ENCODE results near the gene KLHL26. TPM values are rescaled to one million over a fixed set of nuclear protein-coding genes. Genes with fewer than 3 reads are reported as not detected.

Gene KLHL26
- total RNA-seq, 4 donors from 2014 or later = 7.0 to 15.7 (median 7.6) TPM

DNA sequence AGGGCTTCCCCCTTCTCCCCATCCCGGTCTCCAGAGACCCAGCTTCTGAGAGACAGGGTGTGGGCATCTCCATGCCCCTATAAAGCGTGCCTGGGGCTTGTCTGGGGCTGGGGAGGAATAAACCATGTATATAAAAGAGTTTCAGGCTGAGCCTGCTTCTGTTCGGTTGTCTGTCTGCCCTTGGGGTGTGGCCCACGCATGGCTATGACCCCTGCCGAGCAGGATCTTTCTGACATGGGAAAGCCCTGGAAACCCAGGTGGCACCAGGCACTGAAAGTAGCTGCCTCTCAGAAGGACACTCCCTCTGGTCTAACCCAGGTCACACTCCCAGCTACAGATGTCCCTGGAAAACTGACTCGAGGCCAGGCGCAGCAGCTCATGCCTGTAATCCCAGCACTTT, 15.9 kb upstream of the KLHL26 start:
- TF ChIP-seq, protein P1, sequence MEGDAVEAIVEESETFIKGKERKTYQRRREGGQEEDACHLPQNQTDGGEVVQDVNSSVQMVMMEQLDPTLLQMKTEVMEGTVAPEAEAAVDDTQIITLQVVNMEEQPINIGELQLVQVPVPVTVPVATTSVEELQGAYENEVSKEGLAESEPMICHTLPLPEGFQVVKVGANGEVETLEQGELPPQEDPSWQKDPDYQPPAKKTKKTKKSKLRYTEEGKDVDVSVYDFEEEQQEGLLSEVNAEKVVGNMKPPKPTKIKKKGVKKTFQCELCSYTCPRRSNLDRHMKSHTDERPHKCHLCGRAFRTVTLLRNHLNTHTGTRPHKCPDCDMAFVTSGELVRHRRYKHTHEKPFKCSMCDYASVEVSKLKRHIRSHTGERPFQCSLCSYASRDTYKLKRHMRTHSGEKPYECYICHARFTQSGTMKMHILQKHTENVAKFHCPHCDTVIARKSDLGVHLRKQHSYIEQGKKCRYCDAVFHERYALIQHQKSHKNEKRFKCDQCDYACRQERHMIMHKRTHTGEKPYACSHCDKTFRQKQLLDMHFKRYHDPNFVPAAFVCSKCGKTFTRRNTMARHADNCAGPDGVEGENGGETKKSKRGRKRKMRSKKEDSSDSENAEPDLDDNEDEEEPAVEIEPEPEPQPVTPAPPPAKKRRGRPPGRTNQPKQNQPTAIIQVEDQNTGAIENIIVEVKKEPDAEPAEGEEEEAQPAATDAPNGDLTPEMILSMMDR (IDR thresholded peaks at IDR 0.05) = no peak
- TF ChIP-seq EP300 (IDR thresholded peaks at IDR 0.05; ENCODE audit: low read depth) = no peak
- TF ChIP-seq POLR2AphosphoS5 (IDR thresholded peaks at IDR 0.05) = no peak
- no peak for TF ChIP-seq POLR2A (IDR thresholded peaks at IDR 0.05)
- WGBS, 2 donors (ENCODE audit: low coverage in 1 of 2) = 71% methylated on average over 7 of the region's 7 CpGs; no CpG with 5 or more reads in 1 of the 2 donors
- no peak for DNase-seq
- Histone ChIP-seq H3K27me3 (peaks cover 23% of the 10 kb centered on the region), H3K4me1 (no peaks in the 10 kb centered on the region), H3K4me3 (no peak overlapping the region), H3K27ac (no peak overlapping the region), H3K36me3 (no peaks in the 10 kb centered on the region), H3K9me3 (no peaks in the 10 kb centered on the region)
- intact Hi-C loops (cut with DNase I; ENCODE audit: low total_unique reads) (no loop called here), in situ Hi-C loops (cut with MboI; ENCODE audit: low pct_ligation_motif_present in 1 of 4, low pct_unique_long_range_greater_than_20kb in 1 of 4, low sequenced_read_pairs in 3 of 4) (loop anchor here in 1 of 4 donors (25.0 kb wide), 1 partner anchor 191 kb away; no protein-coding TSS in a partner anchor)

DNA sequence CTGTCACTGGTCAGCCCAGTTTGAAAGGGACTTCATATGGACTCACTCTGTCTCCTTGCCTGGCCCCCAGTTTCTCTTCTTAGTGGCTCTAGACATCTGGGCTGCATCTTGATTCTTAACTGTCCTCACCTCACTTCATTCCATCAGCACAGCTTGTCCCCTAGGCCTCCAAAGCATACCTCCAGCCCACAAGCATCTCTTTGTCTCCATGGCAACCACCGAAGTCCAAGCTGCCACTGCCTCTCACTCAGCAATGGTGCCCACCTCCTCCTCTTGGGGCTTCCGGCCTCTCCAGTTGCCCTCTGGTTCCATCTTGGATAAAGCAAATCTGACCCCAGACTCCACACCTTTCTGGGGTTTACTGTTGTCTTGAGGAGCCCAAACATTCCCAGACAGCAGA, 9.9 kb upstream of the KLHL26 start:
- Histone ChIP-seq H3K27ac (no peak overlapping the region), H3K4me1 (no peaks in the 10 kb centered on the region), H3K36me3 (no peaks in the 10 kb centered on the region), H3K27me3 (peaks cover 10% of the 10 kb centered on the region), H3K9me3 (no peaks in the 10 kb centered on the region), H3K4me3 (no peak overlapping the region)
- intact Hi-C loops (cut with DNase I; ENCODE audit: low total_unique reads) = no loop called here
- in situ Hi-C loops (cut with MboI; ENCODE audit: low pct_ligation_motif_present in 1 of 4, low pct_unique_long_range_greater_than_20kb in 1 of 4, low sequenced_read_pairs in 3 of 4) = no loop called here
- 63% methylated on average over 2 of the region's 2 CpGs; no CpG with 5 or more reads in 1 of the 2 donors for WGBS, 2 donors (ENCODE audit: low coverage in 1 of 2)
- TF ChIP-seq POLR2AphosphoS5 (IDR thresholded peaks at IDR 0.05) (no peak), POLR2A (IDR thresholded peaks at IDR 0.05) (no peak), EP300 (IDR thresholded peaks at IDR 0.05; ENCODE audit: low read depth) (no peak)
- TF ChIP-seq, protein P1 (IDR thresholded peaks at IDR 0.05) = no peak
- DNase-seq = no peak

DNA sequence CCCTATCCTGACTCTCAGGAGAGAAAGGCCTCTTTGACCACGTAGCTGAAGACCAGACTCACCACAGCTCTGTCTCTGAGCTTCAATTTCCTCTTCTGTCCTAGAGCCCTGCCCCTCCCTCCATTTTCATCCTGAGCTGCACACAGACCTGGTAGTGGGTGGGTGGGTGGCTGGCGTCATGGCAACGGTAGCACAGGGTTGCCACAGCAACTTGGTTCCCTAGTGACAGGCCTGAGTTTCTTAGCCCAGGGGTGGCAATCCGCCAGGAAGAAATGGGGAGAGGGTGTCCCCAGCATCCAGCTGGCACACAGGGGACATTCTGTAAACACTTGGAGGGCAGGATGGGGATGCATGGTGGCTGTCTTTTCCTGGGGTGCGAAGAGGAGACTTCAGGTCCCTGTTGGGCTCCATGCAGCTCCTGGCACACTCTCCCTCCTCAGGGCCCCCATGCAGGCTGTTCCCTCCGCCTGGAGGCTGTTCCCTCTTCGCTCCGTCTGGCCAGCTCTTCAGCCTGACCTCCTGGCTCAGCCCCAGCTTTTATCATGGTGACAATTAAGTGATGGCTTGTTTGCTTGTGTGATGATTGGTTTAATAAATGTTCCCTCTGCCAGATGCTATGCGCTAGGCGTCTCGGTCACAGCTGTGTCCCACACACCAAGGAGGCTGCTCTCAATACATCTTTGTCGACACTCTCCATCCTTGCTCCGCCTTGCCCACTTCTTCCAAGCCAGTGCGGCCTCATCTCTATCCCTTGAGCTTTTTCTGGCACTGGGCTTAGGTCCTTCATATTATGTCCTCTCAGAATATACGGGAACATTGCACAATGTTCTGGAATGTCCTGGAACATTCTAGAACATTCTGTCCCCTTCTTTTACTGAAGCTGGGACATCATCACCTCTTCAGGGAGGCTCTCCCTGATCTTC, 7.4 kb upstream of the KLHL26 start:
- Histone ChIP-seq H3K4me3 (no peak overlapping the region), H3K27me3 (peaks cover 10% of the 10 kb centered on the region), H3K27ac (peak overlapping the region in 2 of 4 donors; percentile 21 to 28), H3K4me1 (peaks cover 0 to under 1% (median 0%) of the 10 kb centered on the region in 4 donors), H3K36me3 (no peaks in the 10 kb centered on the region), H3K9me3 (no peaks in the 10 kb centered on the region)
- no peak for DNase-seq
- 67 to 69% methylated on average over 5 to 15 of the region's 15 CpGs for WGBS, 2 donors (ENCODE audit: low coverage in 1 of 2)
- intact Hi-C loops (cut with DNase I; ENCODE audit: low total_unique reads) (no loop called here), in situ Hi-C loops (cut with MboI; ENCODE audit: low pct_ligation_motif_present in 1 of 4, low pct_unique_long_range_greater_than_20kb in 1 of 4, low sequenced_read_pairs in 3 of 4) (no loop called here)
- TF ChIP-seq POLR2A (IDR thresholded peaks at IDR 0.05) = no peak
- TF ChIP-seq, protein P1 (IDR thresholded peaks at IDR 0.05) = no peak
- peak; percentile 36 to 78 (median 66) for TF ChIP-seq POLR2AphosphoS5 (IDR thresholded peaks at IDR 0.05)
- TF ChIP-seq EP300 (IDR thresholded peaks at IDR 0.05; ENCODE audit: low read depth) = peak; percentile 95

DNA sequence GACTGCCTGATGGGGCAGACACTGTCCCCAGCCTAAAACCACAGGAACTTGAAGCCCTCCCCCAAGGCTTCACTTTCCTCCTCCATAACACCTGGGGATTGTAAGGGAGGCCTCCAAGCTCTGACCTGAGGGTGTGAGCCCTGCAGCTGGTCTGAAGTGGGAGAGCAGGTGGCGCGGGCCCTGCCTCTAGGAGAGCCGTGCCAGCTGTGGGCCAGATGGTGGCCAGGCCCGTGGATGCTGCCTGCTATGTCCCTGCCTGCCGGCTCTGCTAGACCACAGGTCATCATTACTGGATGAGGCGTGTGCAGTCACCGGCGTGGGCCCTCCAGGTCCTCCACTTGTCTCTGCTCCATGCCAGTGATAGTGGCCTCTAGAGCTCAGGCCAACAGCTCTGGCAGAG, 3.5 kb upstream of the KLHL26 start:
- TF ChIP-seq, protein P1 (IDR thresholded peaks at IDR 0.05) = no peak
- peak; percentile 66 to 90 (median 72) for TF ChIP-seq POLR2AphosphoS5 (IDR thresholded peaks at IDR 0.05)
- intact Hi-C loops (cut with DNase I; ENCODE audit: low total_unique reads) = no loop called here

More for the DNA sequence above, 3.5 kb upstream of the KLHL26 start:
- 45% methylated on average over 8 of the region's 8 CpGs; no CpG with 5 or more reads in 1 of the 2 donors for WGBS, 2 donors (ENCODE audit: low coverage in 1 of 2)
- peaks cover 16 to 28% (median 23%) of the 10 kb centered on the region in 4 donors for H3K4me1 ChIP-seq
- no peaks in the 10 kb centered on the region for H3K9me3 ChIP-seq
- H3K27ac ChIP-seq = no peak overlapping the region
- no peak overlapping the region for H3K4me3 ChIP-seq
- H3K36me3 ChIP-seq = no peaks in the 10 kb centered on the region
- in situ Hi-C loops (cut with MboI; ENCODE audit: low pct_ligation_motif_present in 1 of 4, low pct_unique_long_range_greater_than_20kb in 1 of 4, low sequenced_read_pairs in 3 of 4) = no loop called here
- DNase-seq = peak; percentile 47
- peaks cover 2% of the 10 kb centered on the region for H3K27me3 ChIP-seq

Measured in transverse colon (tissue), 4 donors.